ENCODE measurements around the gene SLC22A15. TPM values are rescaled to one million over a fixed set of nuclear protein-coding genes. Genes with fewer than 3 reads are reported as not detected.

The SLC22A15 gene
- total RNA-seq, 2 experiments from 2014 or later = 0.82 to 2.8 TPM

GRCh38 chr1:116107371-116107770, 131.1 kb downstream of the SLC22A15 start:
- H3K79me2 ChIP-seq (ENCODE audit: insufficient read depth, low read depth, low read length) = no peaks in the 10 kb centered on the region
- H3K36me3 ChIP-seq (ENCODE audit: insufficient read depth, low read length) = no peaks in the 10 kb centered on the region
- H3K4me2 ChIP-seq (ENCODE audit: low read length) = no peak overlapping the region
- no peak for TF ChIP-seq CTCF (conservative IDR thresholded peaks at IDR 0.05; ENCODE audit: low read length)
- TF ChIP-seq EZH2phosphoT487 (IDR thresholded peaks at IDR 0.05; ENCODE audit: borderline replicate concordance, low read depth, low read length) = no peak
- CTCF ChIA-PET (ENCODE audit: unreplicated experiment) = no interaction called here
- intact Hi-C loops (cut with micrococcal nuclease; ENCODE audit: unreplicated experiment) = no loop called here
- DNase-seq (ENCODE audit: low spot score) = no peak
- no TSS peak for BruUV-seq (replicated peaks)
- no peaks in the 10 kb centered on the region for H4K20me1 ChIP-seq (ENCODE audit: insufficient read depth, low read length)
- no peaks in the 10 kb centered on the region for H3K9me2 ChIP-seq (ENCODE audit: insufficient read depth, low read length)
- no peaks in the 10 kb centered on the region for H3K4me1 ChIP-seq (ENCODE audit: insufficient read depth, low read length, poor library complexity, severe bottlenecking)
- H3K4me3 ChIP-seq (ENCODE audit: low read depth, low read length, poor library complexity, severe bottlenecking) = no peak overlapping the region
- no peaks in the 10 kb centered on the region for H3K9me3 ChIP-seq (ENCODE audit: low read length)
- POLR2A ChIA-PET = no interaction called here
- H2AFZ ChIP-seq (ENCODE audit: low read length) = no peak overlapping the region
- H3K27ac ChIP-seq (ENCODE audit: low read depth, low read length, poor library complexity, severe bottlenecking) = no peak overlapping the region

GRCh38 chr1:116110567-116111523, 134.5 kb downstream of the SLC22A15 start, which contains the start of gene MAB21L3:
MAB21L3 (plus strand) TSS chr1:116111399; CDS start chr1:116112616, 1,217 bp downstream.
- POLR2A ChIA-PET = no interaction called here
- H2AFZ ChIP-seq (ENCODE audit: low read length) = no peak within 1 kb of the TSS
- TF ChIP-seq EZH2phosphoT487 (IDR thresholded peaks at IDR 0.05; ENCODE audit: borderline replicate concordance, low read depth, low read length) = no peak
- TF ChIP-seq CTCF (conservative IDR thresholded peaks at IDR 0.05; ENCODE audit: low read length) = no peak

GRCh38 chr1:116111524-116112021, 135.3 kb downstream of the SLC22A15 start:
- no TSS peak for BruUV-seq (replicated peaks)
- intact Hi-C loops (cut with micrococcal nuclease; ENCODE audit: unreplicated experiment) = no loop called here
- Histone ChIP-seq H3K4me1 (ENCODE audit: insufficient read depth, low read length, poor library complexity, severe bottlenecking) (no peaks in the 10 kb centered on the region), H3K36me3 (ENCODE audit: insufficient read depth, low read length) (no peaks in the 10 kb centered on the region), H3K4me3 (ENCODE audit: low read depth, low read length, poor library complexity, severe bottlenecking) (no peak overlapping the region), H4K20me1 (ENCODE audit: insufficient read depth, low read length) (no peaks in the 10 kb centered on the region), H2AFZ (ENCODE audit: low read length) (no peak overlapping the region), H3K9me2 (ENCODE audit: insufficient read depth, low read length) (no peaks in the 10 kb centered on the region), H3K4me2 (ENCODE audit: low read length) (no peak overlapping the region), H3K79me2 (ENCODE audit: insufficient read depth, low read depth, low read length) (no peaks in the 10 kb centered on the region), H3K27ac (ENCODE audit: low read depth, low read length, poor library complexity, severe bottlenecking) (no peak overlapping the region), H3K9me3 (ENCODE audit: low read length) (no peaks in the 10 kb centered on the region)
- CTCF ChIA-PET (ENCODE audit: unreplicated experiment) = no interaction called here
- POLR2A ChIA-PET = interaction anchor here (0.6 kb wide), 1 partner anchor 1256 kb away, joined by 3 read pairs; the partner anchor contains the start of gene MAN1A2
- no peak for DNase-seq (ENCODE audit: low spot score)
- TF ChIP-seq CTCF (conservative IDR thresholded peaks at IDR 0.05; ENCODE audit: low read length) = no peak
- TF ChIP-seq EZH2phosphoT487 (IDR thresholded peaks at IDR 0.05; ENCODE audit: borderline replicate concordance, low read depth, low read length) = no peak

More at GRCh38 chr1:116110567-116111523, 134.5 kb downstream of the SLC22A15 start, which contains the start of gene MAB21L3:
- no peak for DNase-seq (ENCODE audit: low spot score)
- H3K36me3 ChIP-seq (ENCODE audit: insufficient read depth, low read length) = no peaks in the 10 kb centered on the region
- H3K4me1 ChIP-seq (ENCODE audit: insufficient read depth, low read length, poor library complexity, severe bottlenecking) = no peaks in the 10 kb centered on the region
- CTCF ChIA-PET (ENCODE audit: unreplicated experiment) = no interaction called here
- H3K4me3 ChIP-seq (ENCODE audit: low read depth, low read length, poor library complexity, severe bottlenecking) = no peak within 1 kb of the TSS
- no peak within 1 kb of the TSS for H3K27ac ChIP-seq (ENCODE audit: low read depth, low read length, poor library complexity, severe bottlenecking)
- BruUV-seq (replicated peaks) = no TSS peak
- no peaks in the 10 kb centered on the region for H3K9me3 ChIP-seq (ENCODE audit: low read length)
- no peak within 1 kb of the TSS for H3K4me2 ChIP-seq (ENCODE audit: low read length)
- H4K20me1 ChIP-seq (ENCODE audit: insufficient read depth, low read length) = no peaks in the 10 kb centered on the region
- H3K79me2 ChIP-seq (ENCODE audit: insufficient read depth, low read depth, low read length) = no peaks in the 10 kb centered on the region
- no peaks in the 10 kb centered on the region for H3K9me2 ChIP-seq (ENCODE audit: insufficient read depth, low read length)
- intact Hi-C loops (cut with micrococcal nuclease; ENCODE audit: unreplicated experiment) = no loop called here

All from OCI-LY7 (cell line).